Gastroesophageal sphincter (tissue), 3 donors: ENCODE measurements around the gene PLCG2.

Experiments
- CTCF ChIP-seq, 4 experiments: fragments of 200-600 bp in 2 of 4; fragments of 450-650 bp in 2 of 4; sonication (generic) in 1 of 4; IDR thresholded peaks; one replicate each; pipeline ENCODE4 v1.5.1; 2017 to 2019; ENCODE audit warnings: antibody characterized with exemption in 4 of 4, mild to moderate bottlenecking in 2 of 4, moderate library complexity in 2 of 4
- POLR2AphosphoS5 ChIP-seq: sonication (generic); formaldehyde crosslinking; IDR thresholded peaks from one replicate; pipeline ENCODE4 v1.6.1; 2017; ENCODE audit warnings: antibody characterized with exemption

DNA sequence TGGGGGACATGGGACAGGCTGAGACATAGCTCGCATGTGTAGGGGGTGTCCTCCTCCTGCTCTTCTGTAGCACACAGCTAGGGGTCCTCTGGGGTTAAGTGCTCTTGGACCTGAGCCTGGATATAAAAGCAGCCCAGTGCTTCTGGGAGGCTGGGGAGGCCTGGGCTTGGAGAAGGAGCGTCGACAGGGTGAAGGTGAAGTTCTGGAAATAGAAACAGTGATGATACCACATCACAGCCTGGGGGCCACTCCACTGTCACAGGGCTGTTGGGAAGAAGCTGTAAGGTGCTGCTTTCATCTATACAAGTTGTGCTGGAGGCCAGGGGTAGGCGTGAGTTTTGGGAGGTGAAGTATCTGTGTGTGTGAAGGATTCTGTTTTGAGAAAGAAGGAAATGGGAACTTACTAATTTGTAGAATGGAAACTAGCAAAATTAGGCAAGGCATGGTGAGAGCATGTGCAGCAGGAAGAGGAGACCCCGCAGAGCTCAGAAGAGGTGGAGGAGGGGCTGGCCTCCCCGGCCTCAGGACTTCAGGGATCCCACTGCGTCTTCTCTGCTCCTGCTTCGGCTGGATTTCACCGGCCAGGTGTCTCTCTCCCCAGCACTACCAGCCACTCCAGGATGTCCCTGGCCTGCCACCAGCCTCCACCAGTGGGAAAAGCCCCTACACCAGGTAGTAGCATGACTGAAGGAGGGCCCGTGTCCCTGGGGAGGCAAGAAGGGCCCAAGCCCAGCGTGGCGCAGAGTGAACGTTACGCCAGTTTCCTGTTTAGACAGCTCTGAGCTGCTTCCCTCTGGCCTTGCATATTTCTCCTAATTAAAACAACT, 19.4 kb downstream of the PLCG2 start:
- TF ChIP-seq CTCF (IDR thresholded peaks at IDR 0.05) (no peak), POLR2AphosphoS5 (no peak)
